Neural cell (in vitro differentiated cells): ENCODE data around the gene ASMTL. TPM values are rescaled to one million over a fixed set of nuclear protein-coding genes. Genes with fewer than 3 reads are reported as not detected.

Experiments
- H2AFZ ChIP-seq: fragments of 200-600, 300-800 bp; sonication (generic), shearing (Covaris generic); 2 replicates; pipeline ENCODE4 v1.6.0; 2014; ENCODE audit warnings: low read depth, mild to moderate bottlenecking, antibody characterized with exemption, low read length, moderate library complexity
- H3F3A ChIP-seq: fragments of 200-600 bp; shearing (Covaris generic); 2 replicates; pipeline ENCODE4 v1.6.1; 2016; ENCODE audit warnings: mild to moderate bottlenecking, moderate library complexity, mixed read lengths, antibody characterized with exemption, low read length; ENCODE audit not compliant: insufficient read depth, poor library complexity, severe bottlenecking
- H3K27ac ChIP-seq: fragments of 200-600, 300-800 bp; sonication (generic), shearing (Covaris generic); 2 replicates; pipeline ENCODE4 v1.5.1; 2014; ENCODE audit warnings: mild to moderate bottlenecking, low read length, moderate library complexity
- H3K27me3 ChIP-seq: fragments of 300-800, 200-600 bp; sonication (generic), shearing (Covaris generic); 2 replicates; pipeline ENCODE4 v1.6.0; 2014; ENCODE audit warnings: mild to moderate bottlenecking, low read depth, low read length, moderate library complexity; ENCODE audit not compliant: insufficient read depth
- H3K36me3 ChIP-seq: fragments of 300-800, 200-600 bp; sonication (generic), shearing (Covaris generic); 2 replicates; pipeline ENCODE4 v1.5.1; 2014; ENCODE audit warnings: mild to moderate bottlenecking, antibody characterized with exemption, low read length, moderate library complexity; ENCODE audit not compliant: insufficient read depth
- H3K4me2 ChIP-seq: fragments of 300-800, 200-600 bp; sonication (generic), shearing (Covaris generic); 2 replicates; pipeline ENCODE4 v1.6.0; 2014; ENCODE audit warnings: mild to moderate bottlenecking, low read length
- H3K4me3 ChIP-seq: fragments of 300-800, 200-600 bp; sonication (generic), shearing (Covaris generic); 2 replicates; pipeline ENCODE4 v1.5.1; 2014; ENCODE audit warnings: mild to moderate bottlenecking, low read length, moderate library complexity
- H3K79me2 ChIP-seq: fragments of 200-600 bp; shearing (Covaris generic); replicated peaks from 2 replicates; pipeline ENCODE4 v1.6.0; 2014; ENCODE audit warnings: mild to moderate bottlenecking, low read length, moderate library complexity; ENCODE audit not compliant: insufficient read depth
- H3K9ac ChIP-seq: fragments of 300-800, 200-600 bp; sonication (generic), shearing (Covaris generic); 2 replicates; pipeline ENCODE4 v1.6.1; 2016; ENCODE audit warnings: mild to moderate bottlenecking, low read length, mixed read lengths
- H3K9me2 ChIP-seq: fragments of 200-600 bp; shearing (Covaris generic); 2 replicates; pipeline ENCODE4 v1.6.1; 2016; ENCODE audit warnings: mild to moderate bottlenecking, low read length, mixed read lengths; ENCODE audit not compliant: insufficient read depth
- H3K9me3 ChIP-seq: fragments of 200-600, 300-800 bp; sonication (generic), shearing (Covaris generic); 2 replicates; pipeline ENCODE4 v1.6.1; 2016; ENCODE audit warnings: mild to moderate bottlenecking, mixed run types, low read length, moderate library complexity, mixed read lengths
- H4K20me1 ChIP-seq: fragments of 200-600 bp; shearing (Covaris generic); 2 replicates; pipeline ENCODE4 v1.6.1; 2016; ENCODE audit warnings: mild to moderate bottlenecking, mixed run types; ENCODE audit not compliant: insufficient read depth
- EP300 ChIP-seq: fragments of 450-650 bp; conservative IDR thresholded peaks from 2 replicates; pipeline ENCODE4 v1.6.1; 2014; ENCODE audit warnings: antibody characterized with exemption, mild to moderate bottlenecking, moderate library complexity; ENCODE audit not compliant: poor library complexity, severe bottlenecking
- EZH2 ChIP-seq: fragments of 200-600, 300-800 bp; shearing (Covaris generic), sonication (generic); IDR thresholded peaks from 2 replicates; pipeline ENCODE4 v1.6.1; 2014; ENCODE audit warnings: antibody characterized with exemption, low read length, borderline replicate concordance, mild to moderate bottlenecking; ENCODE audit not compliant: insufficient read depth, poor library complexity, severe bottlenecking
- MXI1 ChIP-seq: fragments of 450-650 bp; conservative IDR thresholded peaks from 2 replicates; pipeline ENCODE4 v1.6.1; 2014; ENCODE audit warnings: antibody characterized with exemption, mild to moderate bottlenecking; ENCODE audit not compliant: poor library complexity, severe bottlenecking
- POLR2AphosphoS5 ChIP-seq: IDR thresholded peaks from 2 replicates; pipeline ENCODE4 v1.6.1; 2012
- SMC3 ChIP-seq: fragments of 450-650 bp; conservative IDR thresholded peaks from 2 replicates; pipeline ENCODE4 v1.6.1; 2014; ENCODE audit warnings: antibody characterized with exemption, mild to moderate bottlenecking, moderate library complexity; ENCODE audit not compliant: poor library complexity
- TAF1 ChIP-seq: IDR thresholded peaks from 2 replicates; pipeline ENCODE4 v1.6.1; 2012; ENCODE audit warnings: low read depth
- polyA plus RNA-seq: library from polyadenylated mRNA; depleted of rRNA; stranded (reverse); fragments of >200 nt; gene quantifications from 2 replicates; pipeline ENCODE4 v1.2.3, GENCODE V29; 2014
- TF ChIP-seq, protein P1 (sequence below): fragments of 450-650 bp; IDR thresholded peaks from 2 replicates; pipeline ENCODE4 v1.5.1; 2014; ENCODE audit warnings: antibody characterized with exemption, mild to moderate bottlenecking, moderate library complexity; ENCODE audit not compliant: poor library complexity, severe bottlenecking
- TF ChIP-seq, protein P2 (sequence below): IDR thresholded peaks from 2 replicates; pipeline ENCODE4 v1.6.1; 2012; ENCODE audit warnings: borderline replicate concordance

The ASMTL gene
- polyA plus RNA-seq, 1 donor from 2014 or later = 25.9 TPM

DNA sequence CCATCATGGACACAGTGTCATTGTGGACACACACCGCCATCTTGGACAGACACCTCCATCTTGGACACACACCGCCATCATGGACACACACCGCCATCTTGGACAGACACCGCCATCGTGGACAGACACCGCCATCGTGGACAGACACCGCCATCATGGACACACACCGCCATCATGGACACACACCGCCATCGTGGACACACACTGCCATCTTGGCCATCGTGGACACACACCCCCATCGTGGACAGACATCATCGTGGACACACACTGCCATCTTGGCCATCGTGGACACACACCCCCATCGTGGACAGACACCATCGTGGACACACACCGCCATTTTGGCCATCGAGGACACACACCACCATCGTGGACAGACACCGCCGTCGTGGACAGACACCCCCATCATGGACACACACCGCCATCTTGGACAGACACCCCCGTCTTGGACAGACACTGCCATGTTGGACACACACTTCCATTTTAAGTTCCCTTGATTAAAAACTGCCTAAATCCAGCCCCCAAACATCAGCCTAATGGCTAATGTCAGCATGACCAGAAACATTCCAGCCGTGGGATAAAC, 9.1 kb downstream of the ASMTL start:
- H4K20me1 ChIP-seq = no peaks in the 10 kb centered on the region
- H3K9me3 ChIP-seq = peaks cover 5% of the 10 kb centered on the region
- no peaks in the 10 kb centered on the region for H3K9me2 ChIP-seq
- TF ChIP-seq, protein P1, sequence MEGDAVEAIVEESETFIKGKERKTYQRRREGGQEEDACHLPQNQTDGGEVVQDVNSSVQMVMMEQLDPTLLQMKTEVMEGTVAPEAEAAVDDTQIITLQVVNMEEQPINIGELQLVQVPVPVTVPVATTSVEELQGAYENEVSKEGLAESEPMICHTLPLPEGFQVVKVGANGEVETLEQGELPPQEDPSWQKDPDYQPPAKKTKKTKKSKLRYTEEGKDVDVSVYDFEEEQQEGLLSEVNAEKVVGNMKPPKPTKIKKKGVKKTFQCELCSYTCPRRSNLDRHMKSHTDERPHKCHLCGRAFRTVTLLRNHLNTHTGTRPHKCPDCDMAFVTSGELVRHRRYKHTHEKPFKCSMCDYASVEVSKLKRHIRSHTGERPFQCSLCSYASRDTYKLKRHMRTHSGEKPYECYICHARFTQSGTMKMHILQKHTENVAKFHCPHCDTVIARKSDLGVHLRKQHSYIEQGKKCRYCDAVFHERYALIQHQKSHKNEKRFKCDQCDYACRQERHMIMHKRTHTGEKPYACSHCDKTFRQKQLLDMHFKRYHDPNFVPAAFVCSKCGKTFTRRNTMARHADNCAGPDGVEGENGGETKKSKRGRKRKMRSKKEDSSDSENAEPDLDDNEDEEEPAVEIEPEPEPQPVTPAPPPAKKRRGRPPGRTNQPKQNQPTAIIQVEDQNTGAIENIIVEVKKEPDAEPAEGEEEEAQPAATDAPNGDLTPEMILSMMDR = no peak
- TF ChIP-seq POLR2AphosphoS5 (no peak), SMC3 (no peak), EP300 (no peak), TAF1 (no peak), EZH2 (no peak)
- TF ChIP-seq, protein P2, sequence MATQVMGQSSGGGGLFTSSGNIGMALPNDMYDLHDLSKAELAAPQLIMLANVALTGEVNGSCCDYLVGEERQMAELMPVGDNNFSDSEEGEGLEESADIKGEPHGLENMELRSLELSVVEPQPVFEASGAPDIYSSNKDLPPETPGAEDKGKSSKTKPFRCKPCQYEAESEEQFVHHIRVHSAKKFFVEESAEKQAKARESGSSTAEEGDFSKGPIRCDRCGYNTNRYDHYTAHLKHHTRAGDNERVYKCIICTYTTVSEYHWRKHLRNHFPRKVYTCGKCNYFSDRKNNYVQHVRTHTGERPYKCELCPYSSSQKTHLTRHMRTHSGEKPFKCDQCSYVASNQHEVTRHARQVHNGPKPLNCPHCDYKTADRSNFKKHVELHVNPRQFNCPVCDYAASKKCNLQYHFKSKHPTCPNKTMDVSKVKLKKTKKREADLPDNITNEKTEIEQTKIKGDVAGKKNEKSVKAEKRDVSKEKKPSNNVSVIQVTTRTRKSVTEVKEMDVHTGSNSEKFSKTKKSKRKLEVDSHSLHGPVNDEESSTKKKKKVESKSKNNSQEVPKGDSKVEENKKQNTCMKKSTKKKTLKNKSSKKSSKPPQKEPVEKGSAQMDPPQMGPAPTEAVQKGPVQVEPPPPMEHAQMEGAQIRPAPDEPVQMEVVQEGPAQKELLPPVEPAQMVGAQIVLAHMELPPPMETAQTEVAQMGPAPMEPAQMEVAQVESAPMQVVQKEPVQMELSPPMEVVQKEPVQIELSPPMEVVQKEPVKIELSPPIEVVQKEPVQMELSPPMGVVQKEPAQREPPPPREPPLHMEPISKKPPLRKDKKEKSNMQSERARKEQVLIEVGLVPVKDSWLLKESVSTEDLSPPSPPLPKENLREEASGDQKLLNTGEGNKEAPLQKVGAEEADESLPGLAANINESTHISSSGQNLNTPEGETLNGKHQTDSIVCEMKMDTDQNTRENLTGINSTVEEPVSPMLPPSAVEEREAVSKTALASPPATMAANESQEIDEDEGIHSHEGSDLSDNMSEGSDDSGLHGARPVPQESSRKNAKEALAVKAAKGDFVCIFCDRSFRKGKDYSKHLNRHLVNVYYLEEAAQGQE = no peak
- H3K36me3 ChIP-seq = no peaks in the 10 kb centered on the region
- no peaks in the 10 kb centered on the region for H3K27me3 ChIP-seq
- H3K4me3 ChIP-seq = no peak overlapping the region
- H3K9ac ChIP-seq = no peak overlapping the region
- no peak overlapping the region for H2AFZ ChIP-seq
- no peaks in the 10 kb centered on the region for H3F3A ChIP-seq
- H3K79me2 ChIP-seq = no peaks in the 10 kb centered on the region
- H3K4me2 ChIP-seq = no peak overlapping the region
- no peak overlapping the region for H3K27ac ChIP-seq

DNA sequence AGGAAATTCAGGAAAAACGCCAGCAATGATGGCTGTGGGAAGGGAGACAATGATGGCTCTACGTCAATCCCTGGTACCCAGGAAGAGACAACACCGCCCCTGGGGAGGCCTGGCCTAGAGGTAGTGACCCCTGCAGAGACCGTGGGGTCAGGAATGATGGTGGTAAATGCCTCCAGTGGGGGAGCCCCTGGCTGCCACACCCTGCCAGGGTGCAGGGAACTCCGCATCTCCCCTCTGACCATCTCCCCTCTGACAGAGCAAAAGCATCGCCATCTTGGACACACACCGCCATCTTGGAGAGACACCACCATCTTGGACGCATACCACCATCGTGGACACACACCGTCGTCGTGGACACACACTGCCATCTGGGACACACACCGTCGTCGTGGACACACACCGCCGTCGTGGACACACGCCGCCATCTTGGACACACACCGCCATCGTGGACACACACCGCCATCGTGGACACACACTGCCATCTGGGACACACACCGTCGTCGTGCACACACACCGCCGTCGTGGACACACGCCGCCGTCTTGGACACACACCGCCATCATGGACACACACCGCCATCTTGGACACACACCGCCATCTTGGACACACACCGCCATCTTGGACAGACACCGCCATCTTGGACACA, 9.9 kb downstream of the ASMTL start:
- H3K9me3 ChIP-seq = peaks cover 5% of the 10 kb centered on the region
- TF ChIP-seq EP300 (no peak), EZH2 (no peak), TAF1 (no peak), MXI1 (no peak), POLR2AphosphoS5 (no peak)
- TF ChIP-seq, protein P2 = no peak
- no peaks in the 10 kb centered on the region for H3K36me3 ChIP-seq
- H3K9ac ChIP-seq = no peak overlapping the region
- no peak overlapping the region for H2AFZ ChIP-seq
- no peak overlapping the region for H3K4me2 ChIP-seq
- H3K79me2 ChIP-seq = no peaks in the 10 kb centered on the region
- no peak overlapping the region for H3K4me3 ChIP-seq
- H3K27me3 ChIP-seq = no peaks in the 10 kb centered on the region
- H3K27ac ChIP-seq = no peak overlapping the region
- no peaks in the 10 kb centered on the region for H4K20me1 ChIP-seq
- H3K9me2 ChIP-seq = no peaks in the 10 kb centered on the region
- H3F3A ChIP-seq = no peaks in the 10 kb centered on the region
